Loucy (cell line): ENCODE data around the gene ATP11A.

Source experiments
- H2AFZ ChIP-seq: fragments of 200-600 bp; sonication (generic); 2 replicates; pipeline ENCODE4 v1.6.0; 2016; ENCODE audit warnings: antibody characterized with exemption, mild to moderate bottlenecking, low read length, moderate library complexity
- H3F3A ChIP-seq: fragments of 200-600 bp; 2 replicates; pipeline ENCODE4 v1.6.0; 2016; ENCODE audit warnings: antibody characterized with exemption, low read depth, mild to moderate bottlenecking
- H3K27me3 ChIP-seq: fragments of 200-600 bp; sonication (generic); 2 replicates; pipeline ENCODE4 v1.6.1; 2014; ENCODE audit warnings: low read length, mild to moderate bottlenecking; ENCODE audit not compliant: insufficient read depth, poor library complexity, severe bottlenecking
- H3K36me3 ChIP-seq: fragments of 200-600 bp; sonication (generic); 2 replicates; pipeline ENCODE4 v1.6.1; 2016; ENCODE audit warnings: low read length; ENCODE audit not compliant: insufficient read depth
- H3K4me1 ChIP-seq: fragments of 200-600 bp; sonication (generic); 2 replicates; pipeline ENCODE4 v1.5.1; 2014; ENCODE audit warnings: low read length, mild to moderate bottlenecking; ENCODE audit not compliant: insufficient read depth, poor library complexity, severe bottlenecking
- H3K4me2 ChIP-seq: fragments of 200-600 bp; sonication (generic); 2 replicates; pipeline ENCODE4 v1.6.0; 2014; ENCODE audit warnings: antibody characterized with exemption, low read length, low read depth, mild to moderate bottlenecking; ENCODE audit not compliant: poor library complexity, severe bottlenecking
- H3K4me3 ChIP-seq: fragments of 200-600 bp; sonication (generic); 2 replicates; pipeline ENCODE4 v1.5.1; 2014; ENCODE audit warnings: low read length, mild to moderate bottlenecking, mixed read lengths; ENCODE audit not compliant: poor library complexity, severe bottlenecking
- H3K79me2 ChIP-seq: fragments of 200-600 bp; sonication (generic); 2 replicates; pipeline ENCODE4 v1.6.1; 2014; ENCODE audit warnings: low read length; ENCODE audit not compliant: insufficient read depth
- H3K9ac ChIP-seq: fragments of 200-600 bp; sonication (generic); 2 replicates; pipeline ENCODE4 v1.6.0; 2014; ENCODE audit warnings: mild to moderate bottlenecking, low read depth, low read length, moderate library complexity; ENCODE audit not compliant: poor library complexity, severe bottlenecking
- H3K9me2 ChIP-seq: fragments of 200-600 bp; sonication (generic); replicated peaks from 2 replicates; pipeline ENCODE4 v1.6.1; 2016; ENCODE audit warnings: low read depth, low read length, mixed read lengths
- H3K9me3 ChIP-seq: fragments of 200-600 bp; sonication (generic); 2 replicates; pipeline ENCODE4 v1.6.1; 2014; ENCODE audit warnings: mild to moderate bottlenecking, antibody characterized with exemption, low read length, low read depth; ENCODE audit not compliant: insufficient read depth
- H4K20me1 ChIP-seq: fragments of 200-600 bp; sonication (generic); 2 replicates; pipeline ENCODE4 v1.6.0; 2014; ENCODE audit warnings: antibody characterized with exemption, low read length, mild to moderate bottlenecking; ENCODE audit not compliant: insufficient read depth, poor library complexity, severe bottlenecking
- CTCF ChIP-seq: fragments of 200-600 bp; sonication (generic); conservative IDR thresholded peaks from 2 replicates; pipeline ENCODE4 v1.5.1; 2014; ENCODE audit warnings: mild to moderate bottlenecking, antibody characterized with exemption, low read length
- EZH2phosphoT487 ChIP-seq: fragments of 200-600 bp; IDR thresholded peaks from 2 replicates; pipeline ENCODE4 v1.6.1; 2018; ENCODE audit warnings: antibody characterized with exemption, mild to moderate bottlenecking, moderate library complexity, borderline replicate concordance

Gene ATP11A

GRCh38 chr13:112824429-112824828 lies 134.6 kb downstream of the ATP11A start:
- Histone ChIP-seq H3K36me3 (peaks cover 13% of the 10 kb centered on the region; the same call in 1 of the 2 replicates), H3K9me2 (no peaks in the 10 kb centered on the region), H3K9me3 (no peaks in the 10 kb centered on the region), H3K9ac (no peak overlapping the region), H3K79me2 (no peaks in the 10 kb centered on the region), H2AFZ (no peak overlapping the region), H3K27me3 (no peaks in the 10 kb centered on the region), H3K4me1 (peaks cover 7% of the 10 kb centered on the region), H4K20me1 (no peaks in the 10 kb centered on the region), H3K4me3 (no peak overlapping the region), H3F3A (no peaks in the 10 kb centered on the region), H3K4me2 (no peak overlapping the region)
- no peak for TF ChIP-seq EZH2phosphoT487

DNA sequence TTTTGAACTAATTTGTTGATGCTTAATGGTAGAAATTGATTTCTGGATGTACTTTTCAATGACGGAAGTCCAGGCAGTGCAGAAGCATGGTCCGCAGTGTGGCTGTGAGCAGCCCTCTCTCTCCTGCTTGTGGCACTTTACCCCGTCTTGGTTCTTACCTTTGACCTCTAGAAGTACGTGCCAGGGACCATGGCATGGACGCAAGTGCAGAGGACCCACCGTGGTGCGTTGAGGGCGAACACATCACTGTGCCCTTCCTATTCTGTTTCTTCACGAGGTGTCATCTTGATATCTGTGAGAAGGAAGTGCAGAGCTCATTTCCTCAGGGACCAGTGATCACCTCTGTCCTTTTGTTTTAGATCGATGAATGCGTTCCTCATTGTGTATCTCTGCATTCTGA lies 135.2 kb downstream of the ATP11A start:
- no peaks in the 10 kb centered on the region for H3K79me2 ChIP-seq
- H2AFZ ChIP-seq = no peak overlapping the region
- TF ChIP-seq EZH2phosphoT487 (no peak), CTCF (no peak)
- peaks cover 12% of the 10 kb centered on the region; the same call in 1 of the 2 replicates for H3K36me3 ChIP-seq
- no peaks in the 10 kb centered on the region for H4K20me1 ChIP-seq
- no peaks in the 10 kb centered on the region for H3F3A ChIP-seq
- H3K9ac ChIP-seq = no peak overlapping the region
- H3K27me3 ChIP-seq = no peaks in the 10 kb centered on the region
- H3K9me3 ChIP-seq = no peaks in the 10 kb centered on the region
- peaks cover 7% of the 10 kb centered on the region for H3K4me1 ChIP-seq
- no peaks in the 10 kb centered on the region for H3K9me2 ChIP-seq
- no peak overlapping the region for H3K4me2 ChIP-seq
- H3K4me3 ChIP-seq = no peak overlapping the region

- no peaks in the 10 kb centered on the region for H3F3A ChIP-seq
- no peak overlapping the region for H2AFZ ChIP-seq
- H3K79me2 ChIP-seq = no peaks in the 10 kb centered on the region
- H3K4me3 ChIP-seq = no peak overlapping the region
- peaks cover 6% of the 10 kb centered on the region; the same call in 1 of the 2 replicates for H3K36me3 ChIP-seq
- H3K4me1 ChIP-seq = peaks cover 7% of the 10 kb centered on the region
- no peaks in the 10 kb centered on the region for H3K9me2 ChIP-seq
- H3K27me3 ChIP-seq = no peaks in the 10 kb centered on the region
- no peaks in the 10 kb centered on the region for H4K20me1 ChIP-seq
- H3K9me3 ChIP-seq = no peaks in the 10 kb centered on the region
- TF ChIP-seq EZH2phosphoT487 (no peak), CTCF (no peak)
- H3K9ac ChIP-seq = no peak overlapping the region
- H3K4me2 ChIP-seq = no peak overlapping the region
These were observed 136.0 kb downstream of the ATP11A start for GRCh38 chr13:112825875-112826274.

GRCh38 chr13:112826565-112826964 lies 136.7 kb downstream of the ATP11A start:
- Histone ChIP-seq H3F3A (no peaks in the 10 kb centered on the region), H3K36me3 (peaks cover 10% of the 10 kb centered on the region; the same call in 1 of the 2 replicates), H2AFZ (no peak overlapping the region), H3K9ac (no peak overlapping the region), H3K27me3 (no peaks in the 10 kb centered on the region), H3K4me1 (peaks cover 7% of the 10 kb centered on the region), H3K4me2 (no peak overlapping the region), H3K4me3 (no peak overlapping the region), H3K79me2 (no peaks in the 10 kb centered on the region), H3K9me3 (no peaks in the 10 kb centered on the region), H4K20me1 (no peaks in the 10 kb centered on the region), H3K9me2 (no peaks in the 10 kb centered on the region)
- TF ChIP-seq CTCF (no peak), EZH2phosphoT487 (no peak)
